Activated CD4-positive, alpha-beta T cell treated with anti-CD3 and anti-CD28 coated beads, Interleukin-2, amount 50 U/mL, for 1 hour (primary cell): ENCODE data around the gene MYADML2.

Experiments used
- DNase-seq: peaks from one replicate; pipeline ENCODE4 v3.0.0-alpha.2; 2020

Gene MYADML2

DNA sequence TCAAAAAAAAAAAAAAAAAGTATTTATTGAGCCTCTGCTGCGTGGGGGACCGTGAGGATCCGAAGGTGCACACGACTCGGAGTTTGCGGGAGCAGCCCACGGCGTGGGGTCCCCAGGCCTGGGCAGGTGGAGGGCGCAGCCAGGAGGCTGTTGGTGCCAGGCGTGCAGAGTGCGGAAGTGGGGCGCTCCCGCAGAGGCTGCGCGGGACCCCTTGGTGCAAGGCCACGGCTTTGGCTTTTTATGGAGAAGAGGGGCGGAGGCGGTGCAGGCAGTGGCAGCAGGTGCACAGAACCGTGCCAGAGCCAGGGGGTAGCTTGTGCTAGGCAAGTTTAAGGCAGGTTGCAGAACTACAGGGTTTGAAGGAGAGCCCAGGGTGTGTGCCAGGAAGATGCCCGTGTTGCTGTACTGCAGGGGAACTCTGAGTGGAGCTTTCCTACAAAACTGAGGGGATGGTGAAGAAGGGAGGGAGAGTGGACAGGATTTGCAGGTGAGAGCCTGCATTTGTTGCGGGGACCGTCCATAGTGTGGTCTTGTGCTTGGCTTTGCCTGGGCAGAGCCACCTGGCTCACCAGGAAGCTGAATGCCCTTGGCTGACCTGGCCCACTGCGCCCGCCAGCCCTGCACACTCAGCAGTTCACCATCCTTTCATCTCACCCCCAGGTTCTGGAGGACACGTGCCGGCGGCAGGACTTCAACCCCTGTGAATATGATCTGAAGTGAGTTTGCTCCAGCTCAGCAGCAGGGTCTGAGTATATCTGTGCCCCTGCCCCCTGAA lies 31.7 kb upstream of the MYADML2 start:
- DNase-seq = no peak

DNA sequence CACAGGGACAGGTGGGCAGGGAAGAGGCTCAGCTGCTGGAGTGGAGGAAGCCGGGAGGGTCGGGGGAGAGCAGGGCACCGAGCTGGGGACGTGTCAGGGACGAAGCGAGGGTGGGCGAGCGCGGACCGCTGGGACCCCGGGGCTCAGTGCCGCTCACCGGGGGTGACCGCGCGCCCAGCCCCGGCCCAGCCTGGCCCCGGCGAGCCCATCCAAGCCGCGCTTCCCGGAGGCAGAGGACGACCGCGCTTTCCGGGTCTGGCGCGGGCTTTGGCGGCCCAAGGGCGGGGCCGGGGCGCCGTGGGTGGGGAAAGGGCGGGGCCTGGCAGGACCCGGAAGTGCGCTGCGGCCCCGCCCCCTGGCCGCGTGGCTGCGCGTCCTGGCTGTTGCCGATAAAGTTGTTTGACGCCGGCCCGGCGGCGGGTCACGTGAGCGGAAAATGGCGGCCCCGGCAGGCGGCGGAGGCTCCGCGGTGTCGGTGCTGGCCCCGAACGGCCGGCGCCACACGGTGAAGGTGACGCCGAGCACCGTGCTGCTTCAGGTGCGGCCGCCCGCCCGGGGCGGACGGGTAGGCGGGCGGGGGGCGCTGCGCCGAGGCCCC lies 30.3 kb upstream of the MYADML2 start, which contains the start of gene ASPSCR1:
Gene ASPSCR1, plus strand, starts transcription at position 419 of the 598 bp plus-strand sequence. Its CDS starts 18 bp downstream, at position 437.
- peak; percentile 91 for DNase-seq

DNA sequence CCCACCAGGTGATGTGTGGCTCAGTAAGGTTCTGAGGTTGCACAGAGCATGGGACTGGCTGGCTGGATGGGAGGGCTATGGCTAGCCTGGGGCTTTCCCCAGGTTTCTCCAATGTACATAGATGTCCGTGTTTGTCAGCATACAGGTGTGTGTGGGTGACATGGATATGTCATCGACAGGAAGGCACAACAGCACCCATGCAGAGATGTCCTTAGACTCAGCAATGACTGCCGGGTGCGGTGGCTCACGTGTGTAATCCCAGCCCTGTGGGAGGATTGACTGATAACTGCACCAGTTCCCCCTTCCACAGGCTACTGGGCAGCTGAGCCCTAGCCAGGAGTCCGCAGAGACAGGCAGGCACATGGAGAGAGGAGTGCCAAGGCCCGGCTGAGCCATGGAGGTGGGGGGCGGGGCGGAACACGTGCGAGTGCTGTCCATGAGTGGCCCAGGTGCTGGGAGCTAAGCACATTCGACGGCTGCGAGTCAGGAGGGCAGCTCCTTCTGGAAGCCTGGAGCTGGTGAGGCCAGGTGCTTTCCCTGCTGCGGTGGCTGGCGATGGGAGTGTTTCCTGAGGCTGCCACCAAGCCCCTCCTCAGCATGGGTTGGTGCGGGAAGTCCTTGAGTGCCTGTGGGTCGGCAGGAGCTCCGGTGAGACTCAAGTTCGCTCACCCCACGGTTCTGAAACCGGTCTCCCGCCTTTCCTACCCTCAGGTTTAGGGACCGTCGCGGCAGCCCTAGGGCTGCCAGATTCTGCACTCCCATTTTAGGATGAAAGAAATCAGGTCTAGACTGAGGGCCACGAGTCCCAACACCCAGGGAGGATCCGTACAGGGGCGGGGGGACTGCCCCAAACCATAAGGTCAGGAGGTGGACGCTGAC lies 29.5 kb upstream of the MYADML2 start:
- no peak for DNase-seq

DNA sequence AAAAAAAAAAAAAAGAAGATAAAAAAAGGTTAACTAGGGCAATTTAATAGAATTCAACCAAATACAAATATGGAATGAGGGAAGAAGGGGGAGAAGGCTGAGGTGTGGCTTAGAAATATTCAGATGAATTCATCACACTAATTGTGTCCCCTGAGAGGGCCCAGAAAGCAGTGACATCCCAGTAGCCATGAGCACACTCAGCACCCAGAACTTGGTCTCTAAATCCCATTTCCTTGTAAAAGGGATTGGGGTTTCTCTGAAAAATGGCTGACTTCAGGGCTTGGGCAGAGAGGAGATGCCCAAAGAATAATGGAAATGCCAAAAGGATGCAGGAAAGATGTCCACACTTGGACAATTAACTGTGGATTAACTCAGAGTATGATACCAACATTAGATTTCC lies 26.4 kb upstream of the MYADML2 start:
- DNase-seq = no peak

DNA sequence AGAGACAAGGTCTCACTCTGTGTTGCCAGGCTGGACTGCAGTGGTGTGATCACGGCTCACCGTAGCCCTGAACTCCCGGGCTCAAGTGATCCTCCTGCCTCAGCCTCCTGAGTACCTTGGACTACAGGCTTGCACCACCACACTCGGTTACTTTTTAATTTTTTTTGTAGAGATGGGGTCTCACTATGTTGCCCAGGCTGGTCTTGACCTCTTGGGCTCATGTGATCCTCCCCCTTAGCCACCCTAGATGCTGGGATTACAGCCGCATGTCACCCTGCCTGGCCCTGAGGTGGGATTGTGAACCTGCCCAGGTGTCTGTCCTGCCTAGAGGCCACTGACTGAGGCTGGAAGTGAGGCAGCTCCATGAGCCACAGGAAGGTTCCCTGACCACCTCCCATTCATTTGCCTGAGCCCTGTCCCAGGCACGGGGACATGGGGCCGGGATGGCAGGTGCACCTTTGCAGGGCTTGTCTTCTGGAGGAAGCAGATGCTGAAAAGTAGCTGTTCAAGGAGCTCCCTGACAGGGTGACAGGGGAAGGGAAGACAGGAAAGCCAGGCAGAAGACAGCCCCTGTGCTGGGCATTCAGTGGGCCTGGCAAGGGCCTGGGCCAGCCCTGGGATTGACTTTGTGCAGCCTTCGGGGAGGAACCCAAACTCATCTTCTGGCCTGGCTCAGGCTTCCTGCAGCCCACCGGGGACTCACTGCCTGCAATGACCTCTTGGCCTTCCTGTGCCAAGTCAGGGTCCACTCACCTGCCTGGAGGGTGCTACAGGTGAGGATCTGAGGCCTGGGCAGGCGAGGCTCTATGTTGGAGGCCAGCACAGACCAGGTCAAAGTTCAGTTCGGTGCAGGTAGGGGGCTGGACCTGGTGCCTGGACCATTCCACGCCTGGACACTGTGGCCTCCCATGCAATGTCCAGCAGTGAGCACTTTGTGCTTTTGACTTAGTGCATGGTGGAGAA lies 22.1 kb upstream of the MYADML2 start:
- DNase-seq = no peak

DNA sequence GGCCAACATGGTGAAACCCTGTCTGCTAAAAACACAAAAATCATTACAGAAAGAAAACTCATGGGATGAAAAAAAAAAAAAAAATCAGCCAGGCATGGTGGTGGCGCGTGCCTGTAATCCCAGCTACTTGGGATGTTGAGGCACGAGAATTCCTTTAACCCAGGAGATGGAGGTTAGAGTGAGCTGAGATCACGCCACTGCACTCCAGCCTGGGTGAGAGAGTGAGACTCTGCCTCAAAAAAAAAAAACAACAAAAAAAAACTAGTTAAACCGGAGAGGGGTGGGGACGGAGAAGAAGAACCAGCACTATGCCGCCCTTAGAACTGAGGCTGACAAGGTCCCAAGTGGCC lies 21.3 kb upstream of the MYADML2 start:
- no peak for DNase-seq

DNA sequence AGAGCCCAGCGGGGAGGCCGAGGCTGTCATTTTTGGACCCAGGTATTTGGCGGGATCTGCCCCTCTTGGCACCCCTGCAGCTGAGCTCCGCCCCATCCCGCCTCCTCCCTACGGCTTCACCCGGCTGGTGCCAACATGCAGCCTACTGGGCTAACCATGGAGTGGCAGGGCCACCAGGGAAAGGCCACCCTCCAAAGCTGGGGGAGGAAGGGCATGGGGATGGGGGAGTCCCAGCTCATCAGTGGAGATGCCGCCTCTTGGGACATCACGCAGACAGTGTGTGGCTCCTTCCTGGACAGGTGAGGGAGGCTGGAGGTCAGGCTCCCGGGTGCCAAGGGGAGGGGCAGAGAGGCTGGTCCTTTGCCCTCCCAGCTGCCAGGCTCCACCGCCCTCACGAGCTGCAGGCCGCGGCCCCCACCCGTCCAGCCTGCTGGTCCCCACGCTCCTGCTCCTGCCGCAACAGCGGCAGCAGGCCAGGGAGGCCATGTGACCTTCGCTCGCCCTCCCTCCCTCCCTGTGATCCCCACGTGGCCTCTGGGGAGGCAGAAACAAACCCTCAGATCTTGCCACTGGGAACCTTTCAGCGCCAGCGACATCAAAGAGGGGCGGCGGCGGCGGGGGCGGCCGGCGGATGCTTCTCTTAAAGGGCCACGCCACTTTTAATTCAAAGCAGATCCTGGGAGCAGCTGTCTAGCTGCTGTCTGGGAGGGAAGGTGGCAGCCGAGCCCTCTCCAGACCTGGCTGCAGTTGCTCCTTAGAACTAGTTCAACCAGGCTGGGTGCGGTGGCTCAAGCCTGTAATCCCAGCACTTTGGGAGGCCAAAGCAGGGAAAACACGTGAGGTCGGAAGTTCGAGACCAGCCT lies 20.7 kb upstream of the MYADML2 start:
- DNase-seq = peak; percentile 85

DNA sequence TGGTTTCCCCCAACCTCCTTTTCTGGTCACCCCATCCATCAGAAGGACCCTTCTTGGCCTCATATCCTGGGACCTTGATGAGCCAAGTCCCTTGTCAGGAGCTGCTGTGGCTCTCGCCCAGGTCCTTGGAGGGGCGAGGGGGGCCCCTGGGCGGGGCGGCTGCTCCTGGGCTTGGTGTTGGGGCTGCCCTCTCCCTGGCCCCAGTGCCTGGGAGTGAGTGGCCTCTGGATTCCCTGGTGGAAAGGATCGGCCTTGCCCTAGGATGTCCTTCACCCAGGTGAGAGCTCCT lies 20.2 kb upstream of the MYADML2 start:
- DNase-seq = no peak

DNA sequence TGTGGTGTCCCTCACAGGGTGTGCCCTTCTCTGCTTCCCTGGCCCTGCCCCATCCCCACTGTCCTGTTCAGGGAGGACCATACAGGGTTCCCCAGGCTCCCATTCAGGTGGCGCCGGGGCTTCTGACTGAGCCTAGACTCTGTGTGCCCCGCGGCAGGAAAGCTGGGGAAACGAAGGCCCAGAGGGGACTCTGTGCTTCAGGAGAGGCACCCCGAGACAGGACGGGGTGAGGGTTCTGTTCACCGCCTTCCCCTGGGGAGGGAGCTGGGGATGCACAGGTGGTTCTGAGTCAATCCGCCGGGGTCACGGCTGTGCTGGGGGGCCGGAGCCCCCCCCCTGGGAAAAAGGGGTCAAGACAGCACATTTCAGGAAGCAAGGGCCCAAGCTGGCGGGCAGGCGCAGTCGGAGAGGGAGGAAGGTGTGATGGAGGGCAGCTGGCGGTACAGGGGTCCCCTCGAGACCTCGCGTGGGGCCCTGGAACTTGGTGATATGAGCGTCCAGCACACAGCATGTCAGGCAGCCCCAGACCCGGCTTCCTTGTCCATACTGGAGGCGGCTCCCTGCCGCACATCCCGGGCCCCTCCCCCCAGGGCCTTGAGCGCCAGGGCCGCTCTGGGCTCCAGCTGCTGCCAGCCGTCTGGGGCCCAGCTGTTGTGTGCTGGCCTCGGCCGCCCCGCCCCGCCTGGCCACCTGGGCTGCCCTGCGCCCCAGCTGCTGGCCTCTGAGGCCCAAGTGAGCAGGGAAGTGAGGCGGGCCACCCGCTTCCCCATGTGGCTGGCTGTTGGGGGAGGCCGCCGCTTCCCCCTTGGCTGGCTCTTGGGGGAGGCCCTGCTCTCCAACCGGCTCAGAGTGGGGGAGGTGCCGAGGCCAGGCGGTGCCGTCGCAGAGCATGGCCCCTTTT lies 19.6 kb upstream of the MYADML2 start:
- DNase-seq = no peak

DNA sequence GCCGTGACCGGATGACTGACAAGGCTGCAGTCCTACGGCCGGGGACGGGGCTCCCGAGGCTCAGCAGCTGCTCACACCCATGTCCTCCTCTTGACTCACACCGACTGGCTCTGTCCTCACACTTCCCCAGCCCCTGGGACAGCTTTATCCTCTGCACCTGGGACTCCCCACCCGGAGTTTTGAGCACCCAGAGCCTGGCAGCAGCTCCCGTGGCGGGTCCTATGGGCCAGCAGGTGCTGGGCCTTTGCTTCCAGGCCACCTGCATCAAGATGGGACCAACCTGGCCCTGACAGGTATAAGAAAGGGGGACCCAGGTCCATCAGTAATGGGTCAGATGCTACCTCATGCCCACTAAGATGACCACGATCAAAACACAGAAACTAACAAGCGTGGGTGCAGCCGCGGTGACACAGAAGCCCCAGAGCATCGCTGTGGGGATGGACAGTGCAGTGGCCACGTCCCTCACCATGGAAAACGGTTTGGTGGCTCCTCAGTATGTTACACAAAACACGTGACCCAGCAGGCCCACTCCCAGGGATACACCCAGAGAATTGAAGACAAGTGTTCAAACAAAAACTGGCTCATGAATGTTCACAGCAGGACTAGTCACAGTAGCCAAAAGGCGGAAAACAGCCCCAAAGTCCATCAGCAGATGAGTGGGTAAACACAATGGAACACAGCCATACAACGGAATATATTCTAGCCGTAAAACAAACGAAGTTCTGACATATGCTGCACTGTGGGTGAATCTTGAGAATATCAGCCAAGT lies 17.2 kb upstream of the MYADML2 start:
- no peak for DNase-seq

DNA sequence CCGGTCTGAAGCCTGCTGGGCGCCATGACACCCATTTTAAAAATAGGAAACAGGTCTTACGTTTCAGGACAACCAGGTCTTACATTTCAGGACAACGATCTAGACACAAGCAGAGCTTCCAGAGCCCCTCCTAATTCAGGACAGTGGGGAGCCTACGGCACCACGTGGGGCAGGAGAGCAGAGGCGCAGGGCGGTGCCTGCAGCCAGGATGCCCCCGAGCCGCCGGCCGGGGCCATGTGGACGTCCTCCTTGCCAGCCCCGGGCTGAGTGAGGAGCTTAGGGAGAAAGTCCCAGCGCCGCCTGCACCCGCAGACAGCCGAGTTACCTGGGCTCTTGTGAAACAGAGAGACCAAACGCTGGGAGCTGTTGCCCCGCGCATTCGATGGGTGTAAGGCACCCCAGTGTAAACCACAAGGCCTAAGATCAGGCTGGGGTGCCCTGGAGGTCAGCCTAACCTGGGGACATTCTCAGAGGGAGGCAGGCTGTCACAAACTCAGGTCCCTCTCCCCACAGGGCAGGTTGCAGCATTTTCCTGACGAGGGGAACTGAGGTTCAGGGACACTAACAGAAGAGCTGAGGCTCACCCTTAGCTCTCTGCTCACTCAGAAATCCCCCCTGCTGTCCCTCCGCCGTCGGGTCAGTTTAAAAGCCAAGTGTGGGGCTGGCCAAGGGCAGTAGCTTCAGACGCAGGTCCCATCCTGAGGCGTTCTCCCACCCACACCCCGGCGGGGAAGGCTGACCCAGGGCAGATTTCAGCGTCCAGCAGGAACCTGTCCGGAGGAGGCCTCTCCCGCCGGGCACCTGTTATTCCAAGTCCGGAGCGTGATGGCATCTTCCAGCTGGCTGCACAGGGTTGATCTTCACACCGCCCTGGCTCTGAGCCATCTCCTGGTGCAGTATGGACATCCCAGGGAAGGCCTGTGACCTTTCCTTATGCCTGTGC lies 15.7 kb upstream of the MYADML2 start:
- no peak for DNase-seq

DNA sequence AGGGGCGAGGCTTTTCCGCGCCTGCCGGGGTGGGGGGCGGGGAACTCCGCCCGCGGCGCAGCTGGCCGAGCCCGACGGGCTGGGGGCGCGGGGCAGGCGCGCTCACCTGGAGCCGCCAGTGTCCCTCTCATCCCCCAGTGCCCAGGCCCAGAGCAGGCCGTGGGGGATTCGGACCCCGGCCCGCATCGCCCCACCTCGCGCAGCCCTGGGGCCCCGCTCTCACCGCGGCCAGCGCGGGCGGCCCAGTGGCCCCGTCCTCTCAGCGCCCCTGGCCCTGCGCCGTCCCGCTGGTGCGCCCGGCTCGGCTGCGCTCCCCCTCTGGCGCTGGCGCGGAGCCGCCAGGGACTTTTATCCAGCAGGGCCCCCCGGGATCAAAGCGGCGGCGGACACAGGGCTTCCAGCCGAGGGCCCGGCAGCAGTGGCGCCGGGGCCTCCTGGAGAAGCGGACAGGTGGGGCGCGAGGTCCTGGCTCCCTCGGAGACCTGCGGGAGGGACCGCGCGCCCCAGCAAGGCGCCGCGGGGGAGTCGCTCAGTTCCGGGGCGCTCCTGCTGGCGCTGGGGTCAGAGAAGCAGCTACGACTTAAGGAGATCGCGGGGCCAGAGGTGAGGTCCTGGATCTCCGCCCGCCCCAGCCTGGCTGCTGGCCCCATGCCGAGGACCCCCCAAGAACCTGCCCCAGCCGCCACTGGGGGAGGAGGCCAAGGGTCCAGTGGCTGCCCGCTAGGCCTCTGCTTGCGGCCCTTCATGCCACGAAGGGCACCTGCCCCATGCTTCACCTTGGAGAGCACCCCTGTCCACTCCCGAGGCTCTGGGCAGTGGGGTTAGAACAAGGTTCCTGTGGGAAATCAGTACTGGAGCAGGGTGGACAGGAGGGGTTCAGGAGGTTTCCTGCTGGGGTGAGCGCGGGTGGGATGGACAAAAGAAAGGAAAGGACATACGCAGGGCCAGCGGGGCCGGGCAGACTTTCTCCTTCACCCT lies 14.8 kb upstream of the MYADML2 start:
- DNase-seq = no peak

DNA sequence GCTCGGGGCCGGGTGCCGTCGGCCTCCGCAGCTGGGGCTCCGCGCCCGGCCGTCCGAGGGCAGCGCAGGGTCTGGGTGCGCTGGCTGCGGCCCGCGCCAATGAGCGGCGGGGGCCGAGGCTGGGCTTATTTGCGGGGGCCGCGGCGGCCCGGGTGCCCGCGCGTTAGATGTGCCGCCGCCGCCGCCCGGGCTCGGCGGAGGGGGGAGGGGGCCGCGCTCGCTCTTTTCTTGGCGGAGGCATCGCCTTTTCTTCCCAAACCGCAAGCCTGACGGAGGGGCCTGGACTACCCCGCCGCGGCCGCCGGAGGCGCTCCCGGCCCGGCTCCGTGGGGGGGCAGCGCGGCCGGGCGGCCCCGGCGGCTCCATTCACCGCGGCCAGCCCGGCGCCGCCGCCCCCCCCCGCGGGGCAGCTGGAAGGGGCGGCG lies 14.1 kb upstream of the MYADML2 start, which contains the start of gene NOTUM:
Gene NOTUM, minus strand, starts transcription at position 101 of the 425 bp plus-strand sequence. CDS start 278 bp downstream, outside the sequence.
- no peak for DNase-seq

DNA sequence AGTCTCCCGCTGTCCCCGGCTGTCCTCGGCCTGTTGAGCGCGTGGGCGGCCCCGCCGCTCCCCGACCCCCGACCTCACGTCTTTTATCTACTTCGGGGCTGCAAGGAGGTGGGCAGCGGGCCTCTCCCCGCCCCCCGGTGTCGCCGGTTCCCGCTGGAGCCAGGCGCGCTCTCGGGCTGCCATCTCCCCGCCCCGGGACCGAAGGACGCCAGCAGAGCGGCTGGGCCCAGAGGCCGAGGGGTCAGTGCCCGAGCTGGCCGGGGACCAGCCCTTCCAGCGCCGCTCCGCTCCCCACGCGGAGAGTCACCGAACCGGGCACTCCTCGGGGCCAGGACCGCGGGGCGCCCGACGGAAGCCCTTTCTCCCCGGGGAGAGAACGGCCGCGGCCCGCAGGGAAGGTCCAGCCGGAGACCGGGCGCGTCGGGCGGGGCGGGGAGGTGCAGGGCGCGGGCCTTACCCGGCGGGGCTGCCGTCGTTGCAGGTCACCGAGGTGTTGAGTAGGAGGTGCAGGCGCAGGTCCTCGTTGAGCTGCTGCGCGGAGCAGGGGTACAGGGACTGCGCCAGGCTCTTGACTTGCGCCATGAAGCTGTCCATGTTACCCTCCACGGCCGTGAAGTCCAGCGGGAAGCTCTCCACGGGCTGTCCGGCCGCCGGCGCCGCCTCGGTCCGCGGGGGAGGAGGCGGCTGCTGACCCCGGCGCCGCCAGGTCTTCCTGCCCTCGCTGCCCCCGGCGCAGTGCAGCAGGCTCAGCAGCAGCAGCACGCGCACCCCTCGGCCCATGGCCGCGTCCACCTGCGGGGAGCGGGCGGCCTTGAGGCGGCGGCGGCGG lies 13.3 kb upstream of the MYADML2 start:
- no peak for DNase-seq

DNA sequence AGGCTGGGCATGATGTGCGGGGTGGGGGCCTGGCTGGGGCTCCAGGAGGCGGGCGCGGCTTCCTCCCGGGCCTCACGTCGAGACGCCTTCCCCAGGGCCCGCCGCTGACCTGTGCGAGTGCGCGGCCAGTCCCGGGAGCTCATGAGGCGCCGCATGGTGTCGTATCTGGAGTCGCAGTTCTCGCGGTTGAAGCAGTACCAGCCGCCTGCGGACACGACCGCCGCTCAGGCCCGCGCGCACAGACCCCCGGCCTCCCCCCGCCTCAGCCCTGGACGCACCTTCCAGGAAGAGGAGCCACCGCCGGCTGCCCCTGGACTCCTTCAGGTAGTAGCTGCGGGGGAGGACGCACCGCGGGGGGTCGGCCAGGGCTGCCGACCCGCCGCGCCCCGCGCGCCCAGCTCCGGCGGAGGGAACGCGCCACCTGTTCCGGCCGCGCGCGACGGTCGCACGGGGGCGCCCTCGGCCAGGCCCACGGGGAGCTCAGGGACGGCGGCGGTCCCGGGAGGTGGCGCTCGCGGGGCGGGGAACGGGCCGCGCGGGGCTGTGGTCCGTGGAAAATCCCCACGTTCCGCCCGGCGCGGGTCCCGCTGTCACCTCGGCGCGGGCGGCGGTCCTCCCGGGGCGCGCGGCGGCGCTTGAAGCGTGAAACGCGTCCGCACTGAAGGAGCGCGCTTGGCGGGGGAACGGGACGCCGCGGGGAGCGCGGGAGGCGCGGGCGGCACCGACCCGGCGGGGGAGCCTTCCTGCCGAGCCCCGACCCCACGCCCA lies 12.5 kb upstream of the MYADML2 start:
- DNase-seq = peak; percentile 82
